ENCODE results near the gene UGT8. TPM values are rescaled to one million over a fixed set of nuclear protein-coding genes. Genes with fewer than 3 reads are reported as not detected.

The UGT8 gene
- total and polyA plus RNA-seq, 2 of the 8 experiments (the other 6 are each of a cell fraction or from before 2014, with no cell fraction given), result 16.9 to 26.9 TPM

GRCh38 chr4:114717432-114717831 lies 118.8 kb downstream of the UGT8 start (continued):
- no peak for TF ChIP-seq CREB1 (IDR thresholded peaks at IDR 0.05)

Measured in H1 (cell line).